Measurements from ENCODE around the gene VTI1A. TPM values are rescaled to one million over a fixed set of nuclear protein-coding genes. Genes with fewer than 3 reads are reported as not detected.

Gene VTI1A
- total and polyA plus RNA-seq, 4 donors: 5.5 to 26.9 (median 13.1) TPM

DNA sequence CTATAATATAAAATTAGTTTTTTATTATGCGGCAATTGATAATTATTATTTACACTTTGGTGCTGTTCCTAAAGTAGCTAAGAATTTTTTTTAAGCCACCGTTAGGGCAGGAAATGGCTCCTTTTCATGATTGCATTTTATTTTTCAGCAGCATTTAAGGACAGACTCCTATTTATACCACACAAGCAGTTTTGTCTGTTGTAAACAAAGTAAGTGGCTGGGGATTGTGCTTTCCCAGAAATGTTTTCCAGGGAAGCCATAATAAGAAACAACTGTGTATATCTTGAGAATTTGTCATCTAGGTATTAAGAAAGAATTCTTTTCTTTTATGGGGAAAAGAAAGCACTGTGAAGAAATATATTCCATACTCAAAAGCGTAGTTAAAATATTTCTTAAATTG is 232.0 kb downstream of the VTI1A start (continued):
- TF ChIP-seq, protein P1, sequence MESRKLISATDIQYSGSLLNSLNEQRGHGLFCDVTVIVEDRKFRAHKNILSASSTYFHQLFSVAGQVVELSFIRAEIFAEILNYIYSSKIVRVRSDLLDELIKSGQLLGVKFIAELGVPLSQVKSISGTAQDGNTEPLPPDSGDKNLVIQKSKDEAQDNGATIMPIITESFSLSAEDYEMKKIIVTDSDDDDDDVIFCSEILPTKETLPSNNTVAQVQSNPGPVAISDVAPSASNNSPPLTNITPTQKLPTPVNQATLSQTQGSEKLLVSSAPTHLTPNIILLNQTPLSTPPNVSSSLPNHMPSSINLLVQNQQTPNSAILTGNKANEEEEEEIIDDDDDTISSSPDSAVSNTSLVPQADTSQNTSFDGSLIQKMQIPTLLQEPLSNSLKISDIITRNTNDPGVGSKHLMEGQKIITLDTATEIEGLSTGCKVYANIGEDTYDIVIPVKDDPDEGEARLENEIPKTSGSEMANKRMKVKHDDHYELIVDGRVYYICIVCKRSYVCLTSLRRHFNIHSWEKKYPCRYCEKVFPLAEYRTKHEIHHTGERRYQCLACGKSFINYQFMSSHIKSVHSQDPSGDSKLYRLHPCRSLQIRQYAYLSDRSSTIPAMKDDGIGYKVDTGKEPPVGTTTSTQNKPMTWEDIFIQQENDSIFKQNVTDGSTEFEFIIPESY (IDR thresholded peaks at IDR 0.05): no peak
- no peak for TF ChIP-seq YY1 (IDR thresholded peaks at IDR 0.05)

DNA sequence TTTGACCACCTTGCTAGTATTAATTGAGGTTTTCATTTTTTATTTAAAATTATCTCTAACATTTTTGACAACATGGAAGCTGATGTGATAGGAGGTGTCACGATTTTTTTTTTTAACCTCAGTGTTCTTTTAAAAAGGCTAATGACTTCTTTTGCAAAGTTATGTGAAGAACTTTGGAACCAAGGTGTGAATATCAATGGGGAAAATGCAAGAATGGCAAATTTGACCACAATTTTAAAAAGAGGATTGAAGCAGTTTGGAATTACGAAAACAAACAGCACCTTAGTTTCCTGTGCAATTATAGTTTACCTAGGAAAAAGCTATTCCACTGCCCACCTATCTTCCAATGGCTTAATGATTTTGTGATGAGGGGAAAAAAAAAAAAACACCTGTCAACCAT is 232.4 kb downstream of the VTI1A start:
- H3K4me1 ChIP-seq (ENCODE audit: control insufficient read depth in 4 of 4, insufficient read depth in 4 of 4, low read length in 3 of 4): no peaks in the 10 kb centered on the region
- no peak overlapping the region for H3K9ac ChIP-seq (ENCODE audit: low read depth in 1 of 2, low read length in 2 of 2)
- H3K4me3 ChIP-seq (ENCODE audit: low read depth in 1 of 3, low read length in 3 of 3): no peak overlapping the region
- no peaks in the 10 kb centered on the region for H3K9me3 ChIP-seq (ENCODE audit: control insufficient read depth in 4 of 4, low read length in 3 of 4)
- DNase-seq (ENCODE audit: low spot score): no peak
- TF ChIP-seq EGR1 (IDR thresholded peaks at IDR 0.05; ENCODE audit: low read depth in 2 of 2) (no peak), FOXA1 (IDR thresholded peaks at IDR 0.05) (no peak), TAF1 (conservative IDR thresholded peaks at IDR 0.05) (no peak), SP1 (IDR thresholded peaks at IDR 0.05) (no peak), YY1 (IDR thresholded peaks at IDR 0.05) (no peak), JUND (IDR thresholded peaks at IDR 0.05) (no peak), NR2F2 (IDR thresholded peaks at IDR 0.05) (no peak), FOXA2 (IDR thresholded peaks at IDR 0.05) (no peak), GABPA (IDR thresholded peaks at IDR 0.05 in 1 of 2, conservative IDR thresholded peaks at IDR 0.05 in 1 of 2) (no peak), RXRA (IDR thresholded peaks at IDR 0.05) (no peak), RAD21 (IDR thresholded peaks at IDR 0.05) (no peak), HNF4G (IDR thresholded peaks at IDR 0.05) (no peak)
- TF ChIP-seq, protein P1 (IDR thresholded peaks at IDR 0.05): no peak
- TF ChIP-seq, protein P2, sequence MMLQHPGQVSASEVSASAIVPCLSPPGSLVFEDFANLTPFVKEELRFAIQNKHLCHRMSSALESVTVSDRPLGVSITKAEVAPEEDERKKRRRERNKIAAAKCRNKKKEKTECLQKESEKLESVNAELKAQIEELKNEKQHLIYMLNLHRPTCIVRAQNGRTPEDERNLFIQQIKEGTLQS (IDR thresholded peaks at IDR 0.05): no peak
- TF ChIP-seq, protein P3, sequence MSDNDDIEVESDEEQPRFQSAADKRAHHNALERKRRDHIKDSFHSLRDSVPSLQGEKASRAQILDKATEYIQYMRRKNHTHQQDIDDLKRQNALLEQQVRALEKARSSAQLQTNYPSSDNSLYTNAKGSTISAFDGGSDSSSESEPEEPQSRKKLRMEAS (IDR thresholded peaks at IDR 0.05): no peak
- TF ChIP-seq, protein P4, sequence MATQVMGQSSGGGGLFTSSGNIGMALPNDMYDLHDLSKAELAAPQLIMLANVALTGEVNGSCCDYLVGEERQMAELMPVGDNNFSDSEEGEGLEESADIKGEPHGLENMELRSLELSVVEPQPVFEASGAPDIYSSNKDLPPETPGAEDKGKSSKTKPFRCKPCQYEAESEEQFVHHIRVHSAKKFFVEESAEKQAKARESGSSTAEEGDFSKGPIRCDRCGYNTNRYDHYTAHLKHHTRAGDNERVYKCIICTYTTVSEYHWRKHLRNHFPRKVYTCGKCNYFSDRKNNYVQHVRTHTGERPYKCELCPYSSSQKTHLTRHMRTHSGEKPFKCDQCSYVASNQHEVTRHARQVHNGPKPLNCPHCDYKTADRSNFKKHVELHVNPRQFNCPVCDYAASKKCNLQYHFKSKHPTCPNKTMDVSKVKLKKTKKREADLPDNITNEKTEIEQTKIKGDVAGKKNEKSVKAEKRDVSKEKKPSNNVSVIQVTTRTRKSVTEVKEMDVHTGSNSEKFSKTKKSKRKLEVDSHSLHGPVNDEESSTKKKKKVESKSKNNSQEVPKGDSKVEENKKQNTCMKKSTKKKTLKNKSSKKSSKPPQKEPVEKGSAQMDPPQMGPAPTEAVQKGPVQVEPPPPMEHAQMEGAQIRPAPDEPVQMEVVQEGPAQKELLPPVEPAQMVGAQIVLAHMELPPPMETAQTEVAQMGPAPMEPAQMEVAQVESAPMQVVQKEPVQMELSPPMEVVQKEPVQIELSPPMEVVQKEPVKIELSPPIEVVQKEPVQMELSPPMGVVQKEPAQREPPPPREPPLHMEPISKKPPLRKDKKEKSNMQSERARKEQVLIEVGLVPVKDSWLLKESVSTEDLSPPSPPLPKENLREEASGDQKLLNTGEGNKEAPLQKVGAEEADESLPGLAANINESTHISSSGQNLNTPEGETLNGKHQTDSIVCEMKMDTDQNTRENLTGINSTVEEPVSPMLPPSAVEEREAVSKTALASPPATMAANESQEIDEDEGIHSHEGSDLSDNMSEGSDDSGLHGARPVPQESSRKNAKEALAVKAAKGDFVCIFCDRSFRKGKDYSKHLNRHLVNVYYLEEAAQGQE (IDR thresholded peaks at IDR 0.05): no peak
- no peaks in the 10 kb centered on the region for H3K36me3 ChIP-seq (ENCODE audit: control insufficient read depth in 4 of 4, insufficient read depth in 3 of 4, low read depth in 1 of 4, low read length in 3 of 4)
- 91% methylated on average over 2 of the region's 2 CpGs for WGBS
- no peaks in the 10 kb centered on the region for H3K27me3 ChIP-seq (ENCODE audit: control insufficient read depth in 4 of 4, insufficient read depth in 4 of 4, low read length in 3 of 4)
- no peak overlapping the region for H3K27ac ChIP-seq (ENCODE audit: low read depth in 1 of 2, low read length in 2 of 2)

All from liver (tissue), 9 donors.